Vagina (tissue), 2 donors: ENCODE results near the gene TALDO1.

Source experiments
- POLR2A ChIP-seq, 2 donors: fragments of 450-650 bp; IDR thresholded peaks; one replicate each; pipeline ENCODE4 v1.6.1; 2017; ENCODE audit warnings: antibody characterized with exemption in 2 of 2, mild to moderate bottlenecking in 2 of 2, moderate library complexity in 2 of 2
- POLR2AphosphoS5 ChIP-seq, 2 donors: sonication (generic); formaldehyde crosslinking; IDR thresholded peaks; one replicate each; pipeline ENCODE4 v1.9.0; 2017; ENCODE audit warnings: antibody characterized with exemption in 2 of 2, mild to moderate bottlenecking in 2 of 2, low read depth in 1 of 2; ENCODE audit not compliant: insufficient read depth in 1 of 2
- TF ChIP-seq, protein P1 (sequence below), 3 experiments: fragments of 450-650 bp in 2 of 3; fragments of 200-600 bp in 1 of 3; sonication (generic) in 1 of 3; IDR thresholded peaks; one replicate each; pipeline ENCODE4 v1.5.1; 2017 to 2019; ENCODE audit warnings: antibody characterized with exemption in 3 of 3, mild to moderate bottlenecking in 2 of 3, moderate library complexity in 2 of 3

DNA sequence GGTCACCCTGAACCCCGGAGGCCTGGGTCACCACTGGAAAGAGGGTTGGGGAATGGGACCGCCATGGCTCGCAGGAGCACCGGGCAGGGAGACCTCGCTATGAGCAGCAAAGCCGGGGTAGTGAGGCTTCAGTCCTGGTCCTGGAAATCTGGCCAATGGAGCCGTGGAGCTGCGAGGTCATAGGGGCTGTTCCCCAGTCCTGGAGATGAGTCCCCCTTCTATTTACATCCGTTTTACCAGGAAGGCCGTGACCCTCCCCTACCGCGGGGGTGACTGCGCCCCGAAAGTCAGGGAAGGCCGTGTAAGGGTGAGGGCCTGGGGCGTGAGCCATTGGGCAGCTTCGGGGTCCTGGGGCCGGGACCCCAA is 57.3 kb downstream of the TALDO1 start:
- TF ChIP-seq, protein P1, sequence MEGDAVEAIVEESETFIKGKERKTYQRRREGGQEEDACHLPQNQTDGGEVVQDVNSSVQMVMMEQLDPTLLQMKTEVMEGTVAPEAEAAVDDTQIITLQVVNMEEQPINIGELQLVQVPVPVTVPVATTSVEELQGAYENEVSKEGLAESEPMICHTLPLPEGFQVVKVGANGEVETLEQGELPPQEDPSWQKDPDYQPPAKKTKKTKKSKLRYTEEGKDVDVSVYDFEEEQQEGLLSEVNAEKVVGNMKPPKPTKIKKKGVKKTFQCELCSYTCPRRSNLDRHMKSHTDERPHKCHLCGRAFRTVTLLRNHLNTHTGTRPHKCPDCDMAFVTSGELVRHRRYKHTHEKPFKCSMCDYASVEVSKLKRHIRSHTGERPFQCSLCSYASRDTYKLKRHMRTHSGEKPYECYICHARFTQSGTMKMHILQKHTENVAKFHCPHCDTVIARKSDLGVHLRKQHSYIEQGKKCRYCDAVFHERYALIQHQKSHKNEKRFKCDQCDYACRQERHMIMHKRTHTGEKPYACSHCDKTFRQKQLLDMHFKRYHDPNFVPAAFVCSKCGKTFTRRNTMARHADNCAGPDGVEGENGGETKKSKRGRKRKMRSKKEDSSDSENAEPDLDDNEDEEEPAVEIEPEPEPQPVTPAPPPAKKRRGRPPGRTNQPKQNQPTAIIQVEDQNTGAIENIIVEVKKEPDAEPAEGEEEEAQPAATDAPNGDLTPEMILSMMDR (IDR thresholded peaks at IDR 0.05) = no peak
- no peak for TF ChIP-seq POLR2AphosphoS5 (IDR thresholded peaks at IDR 0.05; ENCODE audit: insufficient read depth in 1 of 2, low read depth in 1 of 2)
- no peak for TF ChIP-seq POLR2A (IDR thresholded peaks at IDR 0.05)
